ENCODE data around the gene AIF1L. TPM values are rescaled to one million over a fixed set of nuclear protein-coding genes. Genes with fewer than 3 reads are reported as not detected.
A peak's percentile ranks its signal among the peaks of the same experiment; 100 is the strongest.

The AIF1L gene
- total and polyA plus RNA-seq, 2 of the 13 experiments (the other 11 are each of a cell fraction or from before 2014, with no cell fraction given): 12.4 to 36.5 TPM

DNA sequence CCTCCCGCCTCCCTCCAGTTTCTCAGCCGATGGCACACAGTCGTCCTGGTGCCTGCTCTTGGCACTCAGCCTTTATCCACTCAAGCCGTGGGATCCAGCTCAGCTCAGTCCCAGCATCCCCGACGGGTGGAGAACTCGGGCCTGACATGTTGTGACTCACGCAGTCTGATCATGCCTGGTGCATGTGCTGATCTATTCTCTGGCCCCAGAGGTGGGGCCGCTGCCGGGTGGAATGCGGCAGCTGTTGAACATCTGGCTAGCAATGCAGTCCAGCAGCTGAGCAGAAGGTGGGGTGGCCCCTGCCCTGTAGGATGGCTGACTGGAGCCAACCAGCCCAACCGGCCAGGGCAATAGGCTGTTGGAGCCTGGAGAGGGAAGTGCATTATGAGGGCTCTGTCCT, 1.7 kb upstream of the AIF1L start:
- CTCF ChIA-PET (ENCODE audit: low intra/inter-chr PET ratio, low total read pairs): no interaction called here
- TF ChIP-seq TEAD3 (CRISPR knock-in tag; optimal IDR thresholded peaks at IDR 0.05; ENCODE audit: borderline replicate concordance) (peak; percentile 73), MXI1 (IDR thresholded peaks at IDR 0.05; ENCODE audit: borderline replicate concordance, low read depth, low read length) (0 out of 3 replicates have a peak, but pooled peaks have one; percentile 17), KAT7 (CRISPR knock-in tag; IDR thresholded peaks at IDR 0.05; ENCODE audit: borderline replicate concordance) (no peak), PCBP2 (optimal IDR thresholded peaks at IDR 0.05; ENCODE audit: low read depth, low read length, poor library complexity, severe bottlenecking) (no peak), ZBTB42 (CRISPR knock-in tag; IDR thresholded peaks at IDR 0.05) (peak; percentile 99), ZNF260 (CRISPR knock-in tag; IDR thresholded peaks at IDR 0.05; ENCODE audit: borderline replicate concordance, low read depth) (no peak), FOSL2 (CRISPR knock-in tag; IDR thresholded peaks at IDR 0.05) (peak; percentile 85), SALL1 (CRISPR knock-in tag; IDR thresholded peaks at IDR 0.05) (peak; percentile 26; the same call in 1 of the 2 replicates), MIER3 (CRISPR knock-in tag; IDR thresholded peaks at IDR 0.05; ENCODE audit: borderline replicate concordance) (0 out of 2 replicates have a peak, but pooled peaks have one; percentile 24), REPIN1 (CRISPR knock-in tag; IDR thresholded peaks at IDR 0.05; ENCODE audit: borderline replicate concordance, low read depth) (no peak), SOX6 (IDR thresholded peaks at IDR 0.05) (no peak), SOX6 (CRISPR knock-in tag; IDR thresholded peaks at IDR 0.05) (peak; percentile 35; the same call in 1 of the 2 replicates)
- TF ChIP-seq, protein P1, sequence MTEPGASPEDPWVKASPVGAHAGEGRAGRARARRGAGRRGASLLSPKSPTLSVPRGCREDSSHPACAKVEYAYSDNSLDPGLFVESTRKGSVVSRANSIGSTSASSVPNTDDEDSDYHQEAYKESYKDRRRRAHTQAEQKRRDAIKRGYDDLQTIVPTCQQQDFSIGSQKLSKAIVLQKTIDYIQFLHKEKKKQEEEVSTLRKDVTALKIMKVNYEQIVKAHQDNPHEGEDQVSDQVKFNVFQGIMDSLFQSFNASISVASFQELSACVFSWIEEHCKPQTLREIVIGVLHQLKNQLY (CRISPR knock-in tag; IDR thresholded peaks at IDR 0.05): peak; percentile 58; the same call in 1 of the 2 replicates
- TF ChIP-seq, protein P2, sequence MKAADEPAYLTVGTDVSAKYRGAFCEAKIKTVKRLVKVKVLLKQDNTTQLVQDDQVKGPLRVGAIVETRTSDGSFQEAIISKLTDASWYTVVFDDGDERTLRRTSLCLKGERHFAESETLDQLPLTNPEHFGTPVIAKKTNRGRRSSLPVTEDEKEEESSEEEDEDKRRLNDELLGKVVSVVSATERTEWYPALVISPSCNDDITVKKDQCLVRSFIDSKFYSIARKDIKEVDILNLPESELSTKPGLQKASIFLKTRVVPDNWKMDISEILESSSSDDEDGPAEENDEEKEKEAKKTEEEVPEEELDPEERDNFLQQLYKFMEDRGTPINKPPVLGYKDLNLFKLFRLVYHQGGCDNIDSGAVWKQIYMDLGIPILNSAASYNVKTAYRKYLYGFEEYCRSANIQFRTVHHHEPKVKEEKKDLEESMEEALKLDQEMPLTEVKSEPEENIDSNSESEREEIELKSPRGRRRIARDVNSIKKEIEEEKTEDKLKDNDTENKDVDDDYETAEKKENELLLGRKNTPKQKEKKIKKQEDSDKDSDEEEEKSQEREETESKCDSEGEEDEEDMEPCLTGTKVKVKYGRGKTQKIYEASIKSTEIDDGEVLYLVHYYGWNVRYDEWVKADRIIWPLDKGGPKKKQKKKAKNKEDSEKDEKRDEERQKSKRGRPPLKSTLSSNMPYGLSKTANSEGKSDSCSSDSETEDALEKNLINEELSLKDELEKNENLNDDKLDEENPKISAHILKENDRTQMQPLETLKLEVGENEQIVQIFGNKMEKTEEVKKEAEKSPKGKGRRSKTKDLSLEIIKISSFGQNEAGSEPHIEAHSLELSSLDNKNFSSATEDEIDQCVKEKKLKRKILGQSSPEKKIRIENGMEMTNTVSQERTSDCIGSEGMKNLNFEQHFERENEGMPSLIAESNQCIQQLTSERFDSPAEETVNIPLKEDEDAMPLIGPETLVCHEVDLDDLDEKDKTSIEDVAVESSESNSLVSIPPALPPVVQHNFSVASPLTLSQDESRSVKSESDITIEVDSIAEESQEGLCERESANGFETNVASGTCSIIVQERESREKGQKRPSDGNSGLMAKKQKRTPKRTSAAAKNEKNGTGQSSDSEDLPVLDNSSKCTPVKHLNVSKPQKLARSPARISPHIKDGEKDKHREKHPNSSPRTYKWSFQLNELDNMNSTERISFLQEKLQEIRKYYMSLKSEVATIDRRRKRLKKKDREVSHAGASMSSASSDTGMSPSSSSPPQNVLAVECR (CRISPR knock-in tag; IDR thresholded peaks at IDR 0.05; ENCODE audit: borderline replicate concordance): peak; percentile 24; the same call in 1 of the 2 replicates
- TF ChIP-seq, protein P3, sequence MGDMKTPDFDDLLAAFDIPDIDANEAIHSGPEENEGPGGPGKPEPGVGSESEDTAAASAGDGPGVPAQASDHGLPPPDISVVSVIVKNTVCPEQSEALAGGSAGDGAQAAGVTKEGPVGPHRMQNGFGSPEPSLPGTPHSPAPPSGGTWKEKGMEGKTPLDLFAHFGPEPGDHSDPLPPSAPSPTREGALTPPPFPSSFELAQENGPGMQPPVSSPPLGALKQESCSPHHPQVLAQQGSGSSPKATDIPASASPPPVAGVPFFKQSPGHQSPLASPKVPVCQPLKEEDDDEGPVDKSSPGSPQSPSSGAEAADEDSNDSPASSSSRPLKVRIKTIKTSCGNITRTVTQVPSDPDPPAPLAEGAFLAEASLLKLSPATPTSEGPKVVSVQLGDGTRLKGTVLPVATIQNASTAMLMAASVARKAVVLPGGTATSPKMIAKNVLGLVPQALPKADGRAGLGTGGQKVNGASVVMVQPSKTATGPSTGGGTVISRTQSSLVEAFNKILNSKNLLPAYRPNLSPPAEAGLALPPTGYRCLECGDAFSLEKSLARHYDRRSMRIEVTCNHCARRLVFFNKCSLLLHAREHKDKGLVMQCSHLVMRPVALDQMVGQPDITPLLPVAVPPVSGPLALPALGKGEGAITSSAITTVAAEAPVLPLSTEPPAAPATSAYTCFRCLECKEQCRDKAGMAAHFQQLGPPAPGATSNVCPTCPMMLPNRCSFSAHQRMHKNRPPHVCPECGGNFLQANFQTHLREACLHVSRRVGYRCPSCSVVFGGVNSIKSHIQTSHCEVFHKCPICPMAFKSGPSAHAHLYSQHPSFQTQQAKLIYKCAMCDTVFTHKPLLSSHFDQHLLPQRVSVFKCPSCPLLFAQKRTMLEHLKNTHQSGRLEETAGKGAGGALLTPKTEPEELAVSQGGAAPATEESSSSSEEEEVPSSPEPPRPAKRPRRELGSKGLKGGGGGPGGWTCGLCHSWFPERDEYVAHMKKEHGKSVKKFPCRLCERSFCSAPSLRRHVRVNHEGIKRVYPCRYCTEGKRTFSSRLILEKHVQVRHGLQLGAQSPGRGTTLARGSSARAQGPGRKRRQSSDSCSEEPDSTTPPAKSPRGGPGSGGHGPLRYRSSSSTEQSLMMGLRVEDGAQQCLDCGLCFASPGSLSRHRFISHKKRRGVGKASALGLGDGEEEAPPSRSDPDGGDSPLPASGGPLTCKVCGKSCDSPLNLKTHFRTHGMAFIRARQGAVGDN (CRISPR knock-in tag; IDR thresholded peaks at IDR 0.05): peak; percentile 65

More for the DNA sequence above, 1.7 kb upstream of the AIF1L start:
- H3K4me1 ChIP-seq (ENCODE audit: insufficient read depth, low read length): peaks cover 30% of the 10 kb centered on the region
- no peaks in the 10 kb centered on the region for H3K79me2 ChIP-seq (ENCODE audit: insufficient read depth, low read length)
- no peak overlapping the region for H3K9ac ChIP-seq (ENCODE audit: insufficient read depth, low read depth, low read length)
- H3K4me2 ChIP-seq (ENCODE audit: low read depth, low read length): no peak overlapping the region
- BruUV-seq (replicated peaks): no TSS peak
- intact Hi-C loops (cut with micrococcal nuclease; ENCODE audit: unreplicated experiment) (no loop called here), in situ Hi-C loops (cut with HindIII; ENCODE audit: extremely low pct_ligation_motif_present, low pct_unique_long_range_greater_than_20kb) (no loop called here)
- ATAC-seq (peak; percentile 8; the same call in 2 of the 3 replicates), FAIRE-seq (no peak), DNase-seq (ENCODE audit: low spot score) (no peak)
- no peak overlapping the region for H3K4me3 ChIP-seq (replicated peaks in 1 of 3; ENCODE audit: insufficient read depth in 1 of 3, low read depth in 2 of 3, low read length in 3 of 3)
- peaks cover 4 to 63% of the 10 kb centered on the region in 2 experiments; a peak in 4 of 5 replicates for H3K27me3 ChIP-seq (ENCODE audit: control insufficient read depth in 1 of 2, insufficient read depth in 2 of 2, low read length in 2 of 2)
- H3K27ac ChIP-seq (ENCODE audit: extremely low read length, insufficient read depth, low read length): no peak overlapping the region
- H3K9me3 ChIP-seq (ENCODE audit: low read length): no peaks in the 10 kb centered on the region
- POLR2A ChIA-PET: interaction anchor here (1.5 kb wide), 1 partner anchor 10 kb away, joined by 3 read pairs; no protein-coding TSS in a partner anchor
- H3K36me3 ChIP-seq (replicated peaks in 1 of 2; ENCODE audit: control insufficient read depth in 1 of 2, insufficient read depth in 2 of 2, low read length in 2 of 2): no peaks in the 10 kb centered on the region
- 21% methylated on average over 4 of the region's 12 CpGs for WGBS (ENCODE audit: low lambda C conversion rate)
- H2AFZ ChIP-seq (ENCODE audit: low read length): no peak overlapping the region
- no peaks in the 10 kb centered on the region for H4K20me1 ChIP-seq (ENCODE audit: insufficient read depth, low read length)
